ENCODE results near the gene GNAS.

DNA sequence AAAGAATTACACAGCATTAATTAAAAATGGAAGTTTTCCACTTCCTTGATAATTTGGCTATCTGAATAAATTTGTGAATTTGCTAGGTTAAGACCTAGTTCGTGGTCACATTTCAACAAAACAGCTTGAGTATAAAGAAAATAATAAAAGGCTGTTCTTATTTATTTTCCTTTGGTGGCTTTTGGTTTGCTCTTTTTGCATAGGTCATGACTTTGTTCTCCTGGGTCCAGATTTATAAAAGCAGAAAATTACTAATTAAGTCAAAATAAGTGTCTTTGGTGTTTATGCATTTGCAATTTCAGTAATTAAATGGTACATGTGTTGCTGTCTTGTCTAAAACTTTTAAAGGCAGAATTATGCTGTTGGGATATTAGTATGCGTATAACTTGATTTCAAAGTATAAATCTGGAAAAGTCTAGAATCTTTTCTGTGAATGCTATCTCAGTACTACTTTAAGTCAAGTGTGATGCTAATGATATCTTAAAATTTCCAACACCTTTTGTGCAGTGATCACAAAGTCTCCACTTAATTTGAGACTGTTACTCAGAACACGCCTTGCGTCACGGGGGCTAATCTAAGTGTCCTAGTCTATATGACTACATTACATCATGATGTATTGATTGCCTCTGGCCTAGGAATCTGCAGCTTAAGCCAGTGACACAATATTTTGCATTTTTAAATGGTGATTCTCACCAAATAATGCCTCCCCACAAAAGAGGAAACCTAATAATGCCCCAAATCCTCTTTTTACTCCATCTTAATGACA, 41.0 kb downstream of the GNAS start:
- TF ChIP-seq POLR2AphosphoS5 (IDR thresholded peaks at IDR 0.05), result no peak
- TF ChIP-seq, protein P1, sequence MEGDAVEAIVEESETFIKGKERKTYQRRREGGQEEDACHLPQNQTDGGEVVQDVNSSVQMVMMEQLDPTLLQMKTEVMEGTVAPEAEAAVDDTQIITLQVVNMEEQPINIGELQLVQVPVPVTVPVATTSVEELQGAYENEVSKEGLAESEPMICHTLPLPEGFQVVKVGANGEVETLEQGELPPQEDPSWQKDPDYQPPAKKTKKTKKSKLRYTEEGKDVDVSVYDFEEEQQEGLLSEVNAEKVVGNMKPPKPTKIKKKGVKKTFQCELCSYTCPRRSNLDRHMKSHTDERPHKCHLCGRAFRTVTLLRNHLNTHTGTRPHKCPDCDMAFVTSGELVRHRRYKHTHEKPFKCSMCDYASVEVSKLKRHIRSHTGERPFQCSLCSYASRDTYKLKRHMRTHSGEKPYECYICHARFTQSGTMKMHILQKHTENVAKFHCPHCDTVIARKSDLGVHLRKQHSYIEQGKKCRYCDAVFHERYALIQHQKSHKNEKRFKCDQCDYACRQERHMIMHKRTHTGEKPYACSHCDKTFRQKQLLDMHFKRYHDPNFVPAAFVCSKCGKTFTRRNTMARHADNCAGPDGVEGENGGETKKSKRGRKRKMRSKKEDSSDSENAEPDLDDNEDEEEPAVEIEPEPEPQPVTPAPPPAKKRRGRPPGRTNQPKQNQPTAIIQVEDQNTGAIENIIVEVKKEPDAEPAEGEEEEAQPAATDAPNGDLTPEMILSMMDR (IDR thresholded peaks at IDR 0.05 in 8 of 11, conservative IDR thresholded peaks at IDR 0.05 in 3 of 11), result no peak
